ENCODE results near the gene EAF1. TPM values are rescaled to one million over a fixed set of nuclear protein-coding genes. Genes with fewer than 3 reads are reported as not detected.
A peak's percentile ranks its signal among the peaks of the same experiment; 100 is the strongest.

The EAF1 gene
- polyA plus RNA-seq, 3 donors, result 9.0 to 44.0 (median 9.1) TPM

DNA sequence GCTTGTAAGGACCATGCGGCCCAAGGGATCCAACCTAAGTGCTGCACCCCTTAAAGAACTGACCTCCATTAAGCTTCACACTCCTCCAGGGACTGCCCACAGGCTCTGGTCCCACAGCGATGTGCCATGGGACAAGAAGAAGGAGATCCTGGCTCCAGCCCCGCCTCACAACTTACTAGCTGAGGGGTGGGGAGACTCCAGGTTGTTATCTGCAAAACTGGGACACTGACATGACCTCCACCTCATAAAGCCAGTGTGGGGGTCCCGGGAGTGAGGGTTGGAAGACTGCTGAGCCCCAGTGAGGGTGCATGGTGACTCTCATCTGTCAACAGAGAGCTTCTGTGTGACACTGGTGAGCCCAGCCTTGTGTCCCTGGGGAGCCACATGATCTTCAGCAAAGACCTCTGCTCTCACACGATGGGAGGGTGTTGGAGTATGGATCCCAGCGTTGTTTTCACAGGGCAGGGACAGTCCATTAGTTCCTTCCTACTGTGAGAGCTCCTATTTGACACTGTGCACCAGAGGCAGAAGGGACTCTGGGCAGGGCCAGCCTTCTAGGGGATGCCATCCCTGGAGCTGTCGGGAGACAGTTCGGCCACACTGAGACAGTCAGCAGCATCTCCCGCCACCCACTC lies 26.7 kb downstream of the EAF1 start:
- Mint-ChIP-seq H3K27me3 (ENCODE audit: low read depth in 3 of 3) (peaks cover 0 to 4% (median 2%) of the 10 kb centered on the region in 3 donors), H3K27ac (peak overlapping the region in 1 of 7 donors; percentile 53), H3K4me1 (peaks cover 8% of the 10 kb centered on the region), H3K9me3 (peaks cover 0 to 7% (median 3%) of the 10 kb centered on the region in 7 donors), H3K36me3 (peaks cover 11 to 13% of the 10 kb centered on the region in 2 donors), H3K4me3 (no peak overlapping the region)
- no peak for DNase-seq
- H2AFZ ChIP-seq (ENCODE audit: insufficient read depth, low read depth, low read length, poor library complexity, severe bottlenecking), result no peak overlapping the region
- no peak overlapping the region for H3K9ac ChIP-seq (ENCODE audit: insufficient read depth, low read length, poor library complexity, severe bottlenecking)
- peaks cover 0 to 2% of the 10 kb centered on the region in 2 donors for H3K9me3 ChIP-seq (replicated peaks in 1 of 2; ENCODE audit: control insufficient read depth in 1 of 2, insufficient read depth in 1 of 2, low read length in 2 of 2)
- whole genome bisulfite sequencing (ENCODE audit: insufficient coverage), result 95% methylated on average over 7 of the region's 9 CpGs
- no peaks in the 10 kb centered on the region for H3K36me3 ChIP-seq (replicated peaks in 1 of 2; ENCODE audit: control insufficient read depth in 1 of 2, insufficient read depth in 2 of 2, low read length in 2 of 2)
- no peak overlapping the region for H3K27ac ChIP-seq (ENCODE audit: low read depth in 1 of 2, low read length in 2 of 2)
- H4K20me1 ChIP-seq (ENCODE audit: insufficient read depth, low read length), result no peaks in the 10 kb centered on the region
- H3K4me1 ChIP-seq (ENCODE audit: control insufficient read depth in 1 of 2, insufficient read depth in 2 of 2, low read length in 2 of 2), result peaks cover 5 to 10% of the 10 kb centered on the region in 2 donors
- H3K4me2 ChIP-seq (replicated peaks; ENCODE audit: extremely low read depth, low read length, poor library complexity, severe bottlenecking), result no peak overlapping the region
- intact Hi-C loops (cut with micrococcal nuclease), result no loop called here
- H3K79me2 ChIP-seq (ENCODE audit: insufficient read depth, low read length), result no peaks in the 10 kb centered on the region
- TF ChIP-seq, protein P1, sequence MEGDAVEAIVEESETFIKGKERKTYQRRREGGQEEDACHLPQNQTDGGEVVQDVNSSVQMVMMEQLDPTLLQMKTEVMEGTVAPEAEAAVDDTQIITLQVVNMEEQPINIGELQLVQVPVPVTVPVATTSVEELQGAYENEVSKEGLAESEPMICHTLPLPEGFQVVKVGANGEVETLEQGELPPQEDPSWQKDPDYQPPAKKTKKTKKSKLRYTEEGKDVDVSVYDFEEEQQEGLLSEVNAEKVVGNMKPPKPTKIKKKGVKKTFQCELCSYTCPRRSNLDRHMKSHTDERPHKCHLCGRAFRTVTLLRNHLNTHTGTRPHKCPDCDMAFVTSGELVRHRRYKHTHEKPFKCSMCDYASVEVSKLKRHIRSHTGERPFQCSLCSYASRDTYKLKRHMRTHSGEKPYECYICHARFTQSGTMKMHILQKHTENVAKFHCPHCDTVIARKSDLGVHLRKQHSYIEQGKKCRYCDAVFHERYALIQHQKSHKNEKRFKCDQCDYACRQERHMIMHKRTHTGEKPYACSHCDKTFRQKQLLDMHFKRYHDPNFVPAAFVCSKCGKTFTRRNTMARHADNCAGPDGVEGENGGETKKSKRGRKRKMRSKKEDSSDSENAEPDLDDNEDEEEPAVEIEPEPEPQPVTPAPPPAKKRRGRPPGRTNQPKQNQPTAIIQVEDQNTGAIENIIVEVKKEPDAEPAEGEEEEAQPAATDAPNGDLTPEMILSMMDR (IDR thresholded peaks at IDR 0.05), result no peak
- no peak overlapping the region for H3K4me3 ChIP-seq (replicated peaks in 1 of 3; ENCODE audit: low read depth in 2 of 3, low read length in 3 of 3)
- no peaks in the 10 kb centered on the region for H3K27me3 ChIP-seq (ENCODE audit: control insufficient read depth in 2 of 2, insufficient read depth in 2 of 2, low read length in 2 of 2)

DNA sequence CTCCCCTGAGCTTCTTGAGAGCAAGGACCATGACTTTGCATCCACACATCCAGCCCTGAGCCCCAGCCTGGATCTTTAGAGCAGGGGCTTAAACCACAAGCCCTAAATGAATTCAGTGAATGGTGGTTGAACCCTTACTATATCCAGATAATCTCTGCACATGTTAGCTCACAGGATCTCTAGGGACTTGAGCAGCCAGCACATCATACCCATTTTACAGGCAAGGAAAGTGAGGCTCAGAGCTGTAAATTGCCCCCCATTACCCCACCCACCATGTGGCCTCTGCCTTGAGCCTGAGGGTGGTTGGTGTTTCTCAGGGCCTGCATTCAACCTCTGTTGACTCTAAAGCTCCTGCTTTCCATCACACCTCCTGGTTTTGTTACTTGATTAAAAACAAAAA lies 27.6 kb downstream of the EAF1 start:
- Histone ChIP-seq H2AFZ (ENCODE audit: insufficient read depth, low read depth, low read length, poor library complexity, severe bottlenecking) (no peak overlapping the region), H3K79me2 (ENCODE audit: insufficient read depth, low read length) (no peaks in the 10 kb centered on the region), H3K9ac (ENCODE audit: insufficient read depth, low read length, poor library complexity, severe bottlenecking) (no peak overlapping the region), H3K4me3 (replicated peaks in 1 of 3; ENCODE audit: low read depth in 2 of 3, low read length in 3 of 3) (no peak overlapping the region), H3K4me1 (ENCODE audit: control insufficient read depth in 1 of 2, insufficient read depth in 2 of 2, low read length in 2 of 2) (peaks cover 5% of the 10 kb centered on the region in 2 donors), H4K20me1 (ENCODE audit: insufficient read depth, low read length) (no peaks in the 10 kb centered on the region), H3K36me3 (replicated peaks in 1 of 2; ENCODE audit: control insufficient read depth in 1 of 2, insufficient read depth in 2 of 2, low read length in 2 of 2) (no peaks in the 10 kb centered on the region), H3K27me3 (ENCODE audit: control insufficient read depth in 2 of 2, insufficient read depth in 2 of 2, low read length in 2 of 2) (no peaks in the 10 kb centered on the region), H3K4me2 (replicated peaks; ENCODE audit: extremely low read depth, low read length, poor library complexity, severe bottlenecking) (no peak overlapping the region), H3K9me3 (replicated peaks in 1 of 2; ENCODE audit: control insufficient read depth in 1 of 2, insufficient read depth in 1 of 2, low read length in 2 of 2) (peaks cover 0 to 2% of the 10 kb centered on the region in 2 donors), H3K27ac (ENCODE audit: low read depth in 1 of 2, low read length in 2 of 2) (no peak overlapping the region)
- no peak for DNase-seq
- peaks cover 0 to 7% (median 0%) of the 10 kb centered on the region in 7 donors for H3K9me3 Mint-ChIP-seq
- TF ChIP-seq, protein P1 (IDR thresholded peaks at IDR 0.05), result no peak
- H3K4me3 Mint-ChIP-seq, result no peak overlapping the region
- H3K27me3 Mint-ChIP-seq (ENCODE audit: low read depth in 3 of 3), result peaks cover 0 to 3% (median 0%) of the 10 kb centered on the region in 3 donors
- peak overlapping the region in 1 of 7 donors; percentile 20 for H3K27ac Mint-ChIP-seq
- intact Hi-C loops (cut with micrococcal nuclease), result no loop called here
- peaks cover 9 to 11% of the 10 kb centered on the region in 2 donors for H3K36me3 Mint-ChIP-seq
- peaks cover 6% of the 10 kb centered on the region for H3K4me1 Mint-ChIP-seq

Data from CD14-positive monocyte (primary cell).